Loucy (cell line): Measurements from ENCODE around the gene MDGA2.

ENCODE experiments used
- H2AFZ ChIP-seq: fragments of 200-600 bp; sonication (generic); 2 replicates; pipeline ENCODE4 v1.6.0; 2016; ENCODE audit warnings: antibody characterized with exemption, mild to moderate bottlenecking, low read length, moderate library complexity
- H3F3A ChIP-seq: fragments of 200-600 bp; 2 replicates; pipeline ENCODE4 v1.6.0; 2016; ENCODE audit warnings: antibody characterized with exemption, low read depth, mild to moderate bottlenecking
- H3K27me3 ChIP-seq: fragments of 200-600 bp; sonication (generic); 2 replicates; pipeline ENCODE4 v1.6.1; 2014; ENCODE audit warnings: low read length, mild to moderate bottlenecking; ENCODE audit not compliant: insufficient read depth, poor library complexity, severe bottlenecking
- H3K36me3 ChIP-seq: fragments of 200-600 bp; sonication (generic); 2 replicates; pipeline ENCODE4 v1.6.1; 2016; ENCODE audit warnings: low read length; ENCODE audit not compliant: insufficient read depth
- H3K4me1 ChIP-seq: fragments of 200-600 bp; sonication (generic); 2 replicates; pipeline ENCODE4 v1.5.1; 2014; ENCODE audit warnings: low read length, mild to moderate bottlenecking; ENCODE audit not compliant: insufficient read depth, poor library complexity, severe bottlenecking
- H3K4me2 ChIP-seq: fragments of 200-600 bp; sonication (generic); 2 replicates; pipeline ENCODE4 v1.6.0; 2014; ENCODE audit warnings: antibody characterized with exemption, low read length, low read depth, mild to moderate bottlenecking; ENCODE audit not compliant: poor library complexity, severe bottlenecking
- H3K4me3 ChIP-seq: fragments of 200-600 bp; sonication (generic); 2 replicates; pipeline ENCODE4 v1.5.1; 2014; ENCODE audit warnings: low read length, mild to moderate bottlenecking, mixed read lengths; ENCODE audit not compliant: poor library complexity, severe bottlenecking
- H3K79me2 ChIP-seq: fragments of 200-600 bp; sonication (generic); 2 replicates; pipeline ENCODE4 v1.6.1; 2014; ENCODE audit warnings: low read length; ENCODE audit not compliant: insufficient read depth
- H3K9ac ChIP-seq: fragments of 200-600 bp; sonication (generic); 2 replicates; pipeline ENCODE4 v1.6.0; 2014; ENCODE audit warnings: mild to moderate bottlenecking, low read depth, low read length, moderate library complexity; ENCODE audit not compliant: poor library complexity, severe bottlenecking
- H3K9me2 ChIP-seq: fragments of 200-600 bp; sonication (generic); replicated peaks from 2 replicates; pipeline ENCODE4 v1.6.1; 2016; ENCODE audit warnings: low read depth, low read length, mixed read lengths
- H3K9me3 ChIP-seq: fragments of 200-600 bp; sonication (generic); 2 replicates; pipeline ENCODE4 v1.6.1; 2014; ENCODE audit warnings: mild to moderate bottlenecking, antibody characterized with exemption, low read length, low read depth; ENCODE audit not compliant: insufficient read depth
- H4K20me1 ChIP-seq: fragments of 200-600 bp; sonication (generic); 2 replicates; pipeline ENCODE4 v1.6.0; 2014; ENCODE audit warnings: antibody characterized with exemption, low read length, mild to moderate bottlenecking; ENCODE audit not compliant: insufficient read depth, poor library complexity, severe bottlenecking
- CTCF ChIP-seq: fragments of 200-600 bp; sonication (generic); conservative IDR thresholded peaks from 2 replicates; pipeline ENCODE4 v1.5.1; 2014; ENCODE audit warnings: mild to moderate bottlenecking, antibody characterized with exemption, low read length
- EZH2phosphoT487 ChIP-seq: fragments of 200-600 bp; IDR thresholded peaks from 2 replicates; pipeline ENCODE4 v1.6.1; 2018; ENCODE audit warnings: antibody characterized with exemption, mild to moderate bottlenecking, moderate library complexity, borderline replicate concordance

The MDGA2 gene

GRCh38 chr14:47277703-47278102 is 397.7 kb downstream of the MDGA2 start:
- Histone ChIP-seq H3K4me1 (no peaks in the 10 kb centered on the region), H3K9me2 (no peaks in the 10 kb centered on the region), H3K4me2 (no peak overlapping the region), H3K36me3 (no peaks in the 10 kb centered on the region), H3K9ac (no peak overlapping the region), H4K20me1 (no peaks in the 10 kb centered on the region), H2AFZ (no peak overlapping the region), H3F3A (no peaks in the 10 kb centered on the region), H3K79me2 (no peaks in the 10 kb centered on the region), H3K9me3 (no peaks in the 10 kb centered on the region), H3K27me3 (no peaks in the 10 kb centered on the region), H3K4me3 (no peak overlapping the region)
- TF ChIP-seq CTCF (no peak), EZH2phosphoT487 (no peak)

- TF ChIP-seq CTCF: no peak
- no peaks in the 10 kb centered on the region for H3K79me2 ChIP-seq
- no peak overlapping the region for H3K4me3 ChIP-seq
- no peaks in the 10 kb centered on the region for H3F3A ChIP-seq
- H3K4me2 ChIP-seq: no peak overlapping the region
- H3K9ac ChIP-seq: no peak overlapping the region
- H3K36me3 ChIP-seq: no peaks in the 10 kb centered on the region
- H3K9me2 ChIP-seq: no peaks in the 10 kb centered on the region
- no peaks in the 10 kb centered on the region for H3K4me1 ChIP-seq
- H3K27me3 ChIP-seq: no peaks in the 10 kb centered on the region
- no peak overlapping the region for H2AFZ ChIP-seq
- H4K20me1 ChIP-seq: no peaks in the 10 kb centered on the region
- H3K9me3 ChIP-seq: no peaks in the 10 kb centered on the region
These were observed 398.5 kb downstream of the MDGA2 start for GRCh38 chr14:47276931-47277330.

- Histone ChIP-seq H3F3A (no peaks in the 10 kb centered on the region), H4K20me1 (no peaks in the 10 kb centered on the region), H3K36me3 (no peaks in the 10 kb centered on the region), H3K4me2 (no peak overlapping the region), H3K9ac (no peak overlapping the region), H3K4me1 (no peaks in the 10 kb centered on the region), H3K27me3 (no peaks in the 10 kb centered on the region), H2AFZ (no peak overlapping the region), H3K9me3 (no peaks in the 10 kb centered on the region), H3K79me2 (no peaks in the 10 kb centered on the region), H3K9me2 (no peaks in the 10 kb centered on the region), H3K4me3 (no peak overlapping the region)
- TF ChIP-seq EZH2phosphoT487 (no peak), CTCF (no peak)
These were observed 401.5 kb downstream of the MDGA2 start for GRCh38 chr14:47273939-47274338.
